ENCODE measurements around the gene ZNF485. TPM values are rescaled to one million over a fixed set of nuclear protein-coding genes. Genes with fewer than 3 reads are reported as not detected.
A peak's percentile ranks its signal among the peaks of the same experiment; 100 is the strongest.

The ZNF485 gene
- total RNA-seq, 1 donor from 2014 or later = 3.5 TPM

DNA sequence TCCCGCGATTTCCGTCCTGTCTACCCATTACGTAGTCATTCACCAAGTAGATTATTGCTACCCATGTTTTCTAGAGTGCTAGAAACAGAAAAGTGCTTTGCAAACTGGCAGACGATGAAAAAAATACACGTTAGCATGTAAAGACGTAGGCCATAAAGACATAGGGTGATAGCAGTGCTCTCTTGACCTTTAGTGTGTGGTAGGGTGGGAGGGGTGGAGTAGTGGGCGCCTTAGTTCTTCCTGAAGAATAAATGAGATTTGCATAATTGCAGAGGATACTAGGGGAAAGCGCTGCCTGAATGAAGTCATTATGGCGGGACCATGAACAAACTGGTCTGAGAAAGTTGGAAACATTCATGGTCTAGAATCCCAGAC is 948 bp downstream of the ZNF485 start:
- H3K4me3 ChIP-seq = peak overlapping the region; percentile 82
- intact Hi-C loops (cut with DNase I) = no loop called here

GRCh38 chr10:43610636-43611035 is 4.4 kb downstream of the ZNF485 start:
- no peak for ATAC-seq
- intact Hi-C loops (cut with DNase I) = no loop called here
- Histone ChIP-seq H3K4me1 (no peaks in the 10 kb centered on the region), H3K36me3 (peaks cover 12% of the 10 kb centered on the region), H3K27ac (no peak overlapping the region), H3K4me3 (no peak overlapping the region), H3K9me3 (peaks cover 4% of the 10 kb centered on the region), H3K27me3 (ENCODE audit: low read depth) (no peaks in the 10 kb centered on the region)
- TF ChIP-seq, protein P1, sequence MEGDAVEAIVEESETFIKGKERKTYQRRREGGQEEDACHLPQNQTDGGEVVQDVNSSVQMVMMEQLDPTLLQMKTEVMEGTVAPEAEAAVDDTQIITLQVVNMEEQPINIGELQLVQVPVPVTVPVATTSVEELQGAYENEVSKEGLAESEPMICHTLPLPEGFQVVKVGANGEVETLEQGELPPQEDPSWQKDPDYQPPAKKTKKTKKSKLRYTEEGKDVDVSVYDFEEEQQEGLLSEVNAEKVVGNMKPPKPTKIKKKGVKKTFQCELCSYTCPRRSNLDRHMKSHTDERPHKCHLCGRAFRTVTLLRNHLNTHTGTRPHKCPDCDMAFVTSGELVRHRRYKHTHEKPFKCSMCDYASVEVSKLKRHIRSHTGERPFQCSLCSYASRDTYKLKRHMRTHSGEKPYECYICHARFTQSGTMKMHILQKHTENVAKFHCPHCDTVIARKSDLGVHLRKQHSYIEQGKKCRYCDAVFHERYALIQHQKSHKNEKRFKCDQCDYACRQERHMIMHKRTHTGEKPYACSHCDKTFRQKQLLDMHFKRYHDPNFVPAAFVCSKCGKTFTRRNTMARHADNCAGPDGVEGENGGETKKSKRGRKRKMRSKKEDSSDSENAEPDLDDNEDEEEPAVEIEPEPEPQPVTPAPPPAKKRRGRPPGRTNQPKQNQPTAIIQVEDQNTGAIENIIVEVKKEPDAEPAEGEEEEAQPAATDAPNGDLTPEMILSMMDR (IDR thresholded peaks at IDR 0.05) = no peak
- no peak for DNase-seq

More for the DNA sequence above, 948 bp downstream of the ZNF485 start:
- Histone ChIP-seq H3K4me1 (no peaks in the 10 kb centered on the region), H3K27me3 (ENCODE audit: low read depth) (no peaks in the 10 kb centered on the region), H3K27ac (no peak overlapping the region), H3K36me3 (peaks cover 6% of the 10 kb centered on the region), H3K9me3 (no peaks in the 10 kb centered on the region)
- TF ChIP-seq, protein P1 (IDR thresholded peaks at IDR 0.05) = no peak
- ATAC-seq (no peak), DNase-seq (no peak)

- TF ChIP-seq, protein P1 (IDR thresholded peaks at IDR 0.05) = no peak
- no peaks in the 10 kb centered on the region for H3K4me1 ChIP-seq
- no peaks in the 10 kb centered on the region for H3K27me3 ChIP-seq (ENCODE audit: low read depth)
- no peak overlapping the region for H3K4me3 ChIP-seq
- H3K27ac ChIP-seq = no peak overlapping the region
- ATAC-seq (no peak), DNase-seq (no peak)
- intact Hi-C loops (cut with DNase I) = no loop called here
- peaks cover 37% of the 10 kb centered on the region for H3K9me3 ChIP-seq
- peaks cover 12% of the 10 kb centered on the region for H3K36me3 ChIP-seq
These were observed 10.6 kb downstream of the ZNF485 start for GRCh38 chr10:43616697-43617370.

- no peaks in the 10 kb centered on the region for H3K27me3 ChIP-seq (ENCODE audit: low read depth)
- intact Hi-C loops (cut with DNase I) = no loop called here
- peaks cover 9% of the 10 kb centered on the region for H3K36me3 ChIP-seq
- peaks cover 37% of the 10 kb centered on the region for H3K9me3 ChIP-seq
- H3K4me1 ChIP-seq = no peaks in the 10 kb centered on the region
- no peak overlapping the region for H3K4me3 ChIP-seq
- TF ChIP-seq, protein P1 (IDR thresholded peaks at IDR 0.05) = no peak
- DNase-seq = no peak
- H3K27ac ChIP-seq = no peak overlapping the region
- no peak for ATAC-seq
These were observed 13.1 kb downstream of the ZNF485 start for GRCh38 chr10:43619368-43619767.

GRCh38 chr10:43622038-43622437 is 15.8 kb downstream of the ZNF485 start:
- TF ChIP-seq, protein P1 (IDR thresholded peaks at IDR 0.05) = no peak
- no peaks in the 10 kb centered on the region for H3K36me3 ChIP-seq
- H3K27me3 ChIP-seq (ENCODE audit: low read depth) = no peaks in the 10 kb centered on the region
- intact Hi-C loops (cut with DNase I) = no loop called here
- H3K27ac ChIP-seq = no peak overlapping the region
- H3K4me3 ChIP-seq = no peak overlapping the region
- DNase-seq (no peak), ATAC-seq (no peak)
- H3K4me1 ChIP-seq = no peaks in the 10 kb centered on the region
- H3K9me3 ChIP-seq = peaks cover 19% of the 10 kb centered on the region
